Stimulated activated CD4-positive, alpha-beta T cell treated with anti-CD3 and anti-CD28 coated beads, Interleukin-15, amount 100 ng/mL, for 48 hours (primary cell): Measurements from ENCODE around the gene ASPDH.
"Not testable (repeated sequence)": the region's sequence is repeated elsewhere in the genome, so short reads cannot be mapped to it uniquely, and the experiment has no call there.

ENCODE experiments used
- DNase-seq, 2 donors: peaks; one replicate each; pipeline ENCODE4 v3.0.0-alpha.2; 2020; ENCODE audit warnings: low read depth in 2 of 2

The ASPDH gene

GRCh38 chr19:50478901-50479715 lies 34.6 kb downstream of the ASPDH start:
- no peak for DNase-seq

GRCh38 chr19:50477751-50478515 lies 35.8 kb downstream of the ASPDH start:
- DNase-seq = no peak

DNA sequence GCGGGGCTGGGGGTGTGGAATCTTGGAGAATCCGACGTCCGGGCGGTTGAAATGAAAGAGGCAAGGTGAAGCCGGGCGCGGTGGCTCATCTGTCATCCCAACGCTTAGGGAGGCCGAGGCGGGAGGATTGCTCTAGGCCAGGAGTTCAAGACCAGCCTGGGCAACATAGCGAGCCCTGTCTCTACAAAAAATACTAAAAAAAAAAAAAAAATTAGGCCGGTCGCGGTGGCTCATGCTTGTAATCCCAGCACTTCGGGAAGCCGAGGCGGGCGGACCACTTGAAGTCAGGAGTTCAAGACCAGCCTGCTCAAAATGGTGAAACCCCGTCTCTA lies 36.8 kb downstream of the ASPDH start:
- no peak for DNase-seq

DNA sequence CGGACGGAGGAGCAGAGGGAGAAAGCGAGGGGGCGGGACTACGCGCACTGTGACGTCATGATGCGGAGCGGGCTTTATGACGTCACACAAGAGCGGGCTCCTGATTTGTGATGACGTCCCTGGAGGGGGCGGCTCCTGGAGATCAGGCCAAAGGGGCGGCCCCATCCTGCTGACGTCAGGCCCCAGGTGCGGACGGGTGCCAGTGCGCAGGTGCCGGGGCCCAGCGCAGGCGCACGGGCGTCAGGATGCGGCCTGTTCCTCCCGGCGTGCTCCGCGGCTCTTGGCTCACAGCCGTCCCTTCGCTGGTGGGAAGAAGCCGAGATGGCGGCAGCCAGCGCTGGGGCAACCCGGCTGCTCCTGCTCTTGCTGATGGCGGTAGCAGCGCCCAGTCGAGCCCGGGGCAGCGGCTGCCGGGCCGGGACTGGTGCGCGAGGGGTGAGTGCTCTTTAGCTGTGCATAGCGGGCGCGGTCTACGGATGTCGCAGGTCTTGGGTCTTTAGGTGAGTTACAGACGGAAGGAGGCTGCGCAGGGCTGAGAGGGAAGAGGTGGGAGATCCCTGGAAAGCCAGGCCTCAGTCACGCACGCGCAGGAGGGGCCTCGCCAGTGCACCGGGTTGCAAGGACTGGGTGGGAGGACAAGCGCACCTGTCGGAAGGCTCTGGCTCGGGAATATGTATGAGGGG lies 37.3 kb downstream of the ASPDH start, which contains the start of the genes EMC10 and GARIN5A:
Gene EMC10 (plus strand): TSS at position 284 of the 683 bp plus-strand sequence. CDS start 38 bp downstream, at position 322.
Gene GARIN5A (minus strand): TSS at position 625 of the 683 bp plus-strand sequence. CDS start 460 bp downstream, at position 165.
- peak; percentile 92 to 95 for DNase-seq

DNA sequence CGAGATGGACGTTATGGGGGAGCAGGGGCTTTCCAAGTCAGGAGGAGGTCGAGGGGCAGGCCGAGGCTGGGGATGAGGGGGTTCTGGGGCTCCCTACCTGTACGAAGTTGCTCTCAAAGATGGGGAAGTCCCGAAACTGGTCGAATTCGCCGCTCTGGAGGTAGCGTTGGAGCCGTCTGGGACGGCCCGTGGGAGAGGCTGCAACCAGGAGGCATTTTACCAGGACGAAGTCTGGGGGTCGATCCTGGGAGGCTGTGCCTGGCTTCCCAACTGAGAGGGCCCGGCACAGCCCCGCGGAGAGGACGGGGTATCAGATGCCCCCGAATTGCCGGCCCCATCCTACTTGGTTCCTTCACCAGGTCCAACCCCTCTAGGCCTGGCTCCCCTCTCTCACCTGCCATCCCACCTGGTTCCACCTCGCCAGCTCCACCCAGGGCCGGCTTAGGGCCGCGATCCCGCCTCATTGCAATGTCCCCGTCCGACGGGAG lies 37.9 kb downstream of the ASPDH start:
- DNase-seq = no peak

DNA sequence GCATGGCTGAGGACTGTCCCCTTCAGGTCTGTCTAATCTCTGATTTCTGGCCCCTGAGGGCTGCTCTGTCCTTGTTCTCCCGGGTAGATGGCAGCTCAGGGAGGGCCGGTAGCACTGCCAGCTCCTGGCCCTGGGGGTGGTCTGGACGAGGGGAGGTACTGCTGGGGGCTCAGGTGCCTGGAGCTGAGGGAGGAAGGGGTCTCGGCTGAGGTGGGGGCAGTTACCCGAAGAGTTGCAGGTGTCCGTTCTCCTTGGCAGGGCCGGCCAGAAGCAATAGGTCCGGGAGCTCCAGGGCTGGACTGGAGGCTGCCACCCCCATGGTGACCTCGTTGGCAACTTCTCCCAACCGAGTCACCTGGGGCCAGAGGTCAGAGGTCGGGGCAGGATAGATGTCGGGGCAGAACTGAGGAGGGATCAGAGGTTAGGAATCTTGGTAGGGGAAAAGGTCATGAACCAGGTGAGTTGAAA lies 38.6 kb downstream of the ASPDH start:
- DNase-seq = no peak

- DNase-seq = not testable (repeated sequence)
These were observed 40.4 kb downstream of the ASPDH start for GRCh38 chr19:50473336-50473735.

DNA sequence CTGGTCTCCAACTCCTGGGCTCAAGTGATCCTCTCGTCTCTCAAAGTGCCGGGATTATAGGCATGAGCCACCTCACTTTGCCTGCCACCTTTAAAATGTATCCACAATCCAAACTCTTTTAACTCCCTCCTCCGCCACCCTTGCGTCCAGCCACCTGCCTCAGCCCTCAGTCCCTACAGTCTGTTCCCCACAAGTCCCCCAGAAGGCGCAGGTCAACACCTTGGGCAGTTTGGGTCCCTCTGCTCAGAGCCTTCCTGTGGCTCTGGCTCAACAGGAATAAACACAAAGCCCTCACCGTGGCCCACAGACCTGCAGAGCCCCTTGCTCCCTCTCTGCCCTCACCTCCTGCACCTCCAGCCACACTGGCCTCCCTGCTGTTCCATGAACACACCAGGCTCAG lies 44.9 kb downstream of the ASPDH start:
- DNase-seq = no peak

DNA sequence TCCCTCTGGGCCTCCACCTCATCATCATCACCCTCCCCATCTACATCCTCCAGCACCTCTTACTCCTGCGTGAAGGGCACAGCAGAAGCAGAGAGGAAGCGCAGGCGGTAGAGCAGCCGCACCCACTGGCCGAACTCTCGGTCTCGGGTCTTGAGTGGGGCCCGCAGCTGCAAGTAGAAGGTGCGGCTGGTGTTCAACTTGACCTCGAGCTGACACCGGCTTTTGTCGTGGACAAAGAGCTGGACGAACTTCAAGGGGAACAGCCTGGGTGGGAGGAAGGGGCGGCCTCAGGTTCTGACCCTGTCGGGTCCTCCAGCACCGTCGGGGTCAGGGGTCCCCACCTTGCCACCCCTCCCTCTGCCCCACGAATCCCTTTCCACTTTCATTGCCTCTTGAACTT lies 46.1 kb downstream of the ASPDH start:
- DNase-seq = no peak

GRCh38 chr19:50466706-50467039 lies 47.0 kb downstream of the ASPDH start:
- no peak for DNase-seq

DNA sequence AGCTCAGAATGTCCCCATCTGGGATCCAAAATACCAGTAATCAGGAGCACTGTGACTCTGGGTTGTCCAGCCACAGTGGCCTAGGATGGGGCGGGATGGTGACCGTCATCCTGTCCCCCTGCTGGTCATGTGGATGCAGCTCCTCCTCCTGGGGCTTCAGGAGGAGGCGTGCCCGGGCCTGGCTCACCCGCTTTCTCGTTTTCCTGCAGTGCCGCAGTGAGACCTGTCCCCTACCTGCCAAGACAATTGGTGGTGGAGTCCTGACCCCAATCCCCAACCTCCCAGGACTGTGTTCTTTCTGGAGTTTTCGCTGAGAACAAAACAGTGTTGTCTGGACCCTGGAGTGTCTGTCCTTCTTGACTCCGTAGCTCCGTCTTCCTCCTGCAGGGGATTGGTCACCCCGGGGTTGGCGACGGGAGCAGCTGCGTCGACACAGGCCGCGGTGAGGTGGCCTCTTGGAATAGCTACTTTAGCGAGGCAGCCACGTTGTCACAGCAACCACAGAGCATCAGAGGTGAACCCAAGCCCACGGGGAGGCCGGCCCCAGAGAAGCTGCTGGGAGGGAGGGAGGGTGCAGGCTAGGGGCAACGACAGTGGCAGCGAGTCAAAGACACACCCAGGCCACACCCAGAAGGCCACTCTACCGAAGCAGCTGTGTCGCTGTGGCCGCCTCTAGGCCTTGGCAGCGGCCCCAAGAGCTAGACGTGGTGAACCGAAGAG lies 47.6 kb downstream of the ASPDH start:
- no peak for DNase-seq

DNA sequence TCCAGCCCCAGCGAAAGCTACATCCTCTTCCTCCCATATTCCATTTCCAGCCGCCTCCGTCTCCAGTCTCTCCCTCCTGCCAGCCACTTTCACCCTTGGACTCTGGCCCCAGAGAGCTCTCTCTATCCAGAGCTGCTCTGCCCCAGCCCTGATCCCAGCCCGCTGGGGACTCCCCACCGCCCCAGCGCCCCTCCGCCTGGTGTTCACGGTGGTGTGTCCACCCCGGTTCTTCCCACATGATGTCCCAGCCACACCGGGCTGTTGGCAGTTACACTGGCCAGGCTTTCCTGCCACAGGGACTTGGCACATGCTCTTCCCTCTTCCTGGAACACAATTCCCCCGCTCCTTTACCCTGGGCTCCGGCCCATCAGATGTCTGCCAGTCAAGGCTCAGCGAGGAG lies 48.7 kb downstream of the ASPDH start:
- DNase-seq = no peak

DNA sequence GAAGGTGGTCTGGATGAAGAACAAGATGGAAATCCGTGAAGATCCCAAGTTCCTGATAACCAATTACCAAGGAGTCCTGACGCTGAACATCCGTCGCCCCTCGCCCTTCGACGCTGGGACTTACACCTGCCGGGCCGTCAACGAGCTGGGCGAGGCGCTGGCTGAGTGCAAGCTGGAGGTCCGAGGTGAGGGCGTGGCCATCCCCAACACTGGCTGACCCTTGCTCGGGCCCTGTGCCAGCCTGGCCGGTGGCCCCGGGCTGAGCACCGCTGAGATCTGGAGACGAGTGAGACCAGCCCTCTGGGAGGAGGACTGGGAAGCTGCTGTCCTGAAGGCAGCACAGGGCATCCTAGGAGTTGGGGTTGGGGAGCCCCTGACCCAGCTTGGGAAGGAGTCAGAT lies 49.4 kb downstream of the ASPDH start:
- DNase-seq = no peak

GRCh38 chr19:50462970-50463369 lies 50.7 kb downstream of the ASPDH start:
- DNase-seq = no peak
